HEK293 (cell line): ENCODE results near the gene LDHAL6B.

Experiments
- OVOL3 ChIP-seq: fragments of 450-650 bp; formaldehyde crosslinking; IDR thresholded peaks from 2 replicates; pipeline ENCODE4 v1.5.1; 2016; ENCODE audit warnings: missing biosample characterization, missing genetic modification characterization
- ZNF157 ChIP-seq: fragments of 450-650 bp; formaldehyde crosslinking; IDR thresholded peaks from 2 replicates; pipeline ENCODE4 v1.5.1; 2016; ENCODE audit warnings: missing biosample characterization, missing genetic modification characterization
- ZNF169 ChIP-seq: fragments of 450-650 bp; formaldehyde crosslinking; IDR thresholded peaks from 2 replicates; pipeline ENCODE4 v1.5.1; 2016; ENCODE audit warnings: missing biosample characterization, missing genetic modification characterization
- TF ChIP-seq, protein P1 (sequence below): fragments of 450-650 bp; formaldehyde crosslinking; IDR thresholded peaks from 2 replicates; pipeline ENCODE4 v1.5.1; 2016; ENCODE audit warnings: missing biosample characterization, missing genetic modification characterization

DNA sequence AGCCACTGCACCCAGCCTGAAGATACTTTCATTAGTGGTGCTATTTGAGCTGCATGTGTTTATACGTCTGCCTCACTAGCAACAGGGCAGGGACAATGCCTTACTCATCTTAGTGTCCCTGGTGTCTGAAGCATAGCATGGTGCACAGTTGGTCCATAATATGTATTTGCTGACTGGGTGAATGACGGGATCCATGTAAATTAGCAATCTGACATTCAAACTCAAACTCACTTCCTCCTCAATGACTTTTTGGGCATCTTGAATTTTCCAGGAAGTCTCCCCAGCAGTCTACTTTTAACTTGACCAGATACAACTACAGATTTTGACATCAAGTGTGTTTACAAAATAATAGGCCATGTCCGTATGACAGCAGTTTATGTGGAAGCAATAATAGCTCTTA, 3.0 kb upstream of the LDHAL6B start:
- TF ChIP-seq ZNF157 (tag by site-specific recombination), result no peak
- no peak for TF ChIP-seq ZNF169 (tag by site-specific recombination)
- TF ChIP-seq OVOL3, result no peak
- TF ChIP-seq, protein P1, sequence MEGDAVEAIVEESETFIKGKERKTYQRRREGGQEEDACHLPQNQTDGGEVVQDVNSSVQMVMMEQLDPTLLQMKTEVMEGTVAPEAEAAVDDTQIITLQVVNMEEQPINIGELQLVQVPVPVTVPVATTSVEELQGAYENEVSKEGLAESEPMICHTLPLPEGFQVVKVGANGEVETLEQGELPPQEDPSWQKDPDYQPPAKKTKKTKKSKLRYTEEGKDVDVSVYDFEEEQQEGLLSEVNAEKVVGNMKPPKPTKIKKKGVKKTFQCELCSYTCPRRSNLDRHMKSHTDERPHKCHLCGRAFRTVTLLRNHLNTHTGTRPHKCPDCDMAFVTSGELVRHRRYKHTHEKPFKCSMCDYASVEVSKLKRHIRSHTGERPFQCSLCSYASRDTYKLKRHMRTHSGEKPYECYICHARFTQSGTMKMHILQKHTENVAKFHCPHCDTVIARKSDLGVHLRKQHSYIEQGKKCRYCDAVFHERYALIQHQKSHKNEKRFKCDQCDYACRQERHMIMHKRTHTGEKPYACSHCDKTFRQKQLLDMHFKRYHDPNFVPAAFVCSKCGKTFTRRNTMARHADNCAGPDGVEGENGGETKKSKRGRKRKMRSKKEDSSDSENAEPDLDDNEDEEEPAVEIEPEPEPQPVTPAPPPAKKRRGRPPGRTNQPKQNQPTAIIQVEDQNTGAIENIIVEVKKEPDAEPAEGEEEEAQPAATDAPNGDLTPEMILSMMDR (tag by site-specific recombination), result no peak
